HepG2 (cell line): ENCODE results near the gene GCN1. TPM values are rescaled to one million over a fixed set of nuclear protein-coding genes. Genes with fewer than 3 reads are reported as not detected.

ENCODE experiments used
- GABPA ChIP-seq, 2 experiments: IDR thresholded peaks; 2 replicates each; pipeline ENCODE4 v1.6.1; 2011 to 2016; ENCODE audit warnings: low read depth in 2 of 2, low read length in 1 of 2, missing biosample characterization in 1 of 2, missing genetic modification characterization in 1 of 2
- GPN1 ChIP-seq: sonication (generic); formaldehyde crosslinking; IDR thresholded peaks from 2 replicates; pipeline ENCODE4 v1.5.1; 2020; ENCODE audit warnings: missing genetic modification reagents, borderline replicate concordance
- ISX ChIP-seq: sonication (generic); formaldehyde crosslinking; conservative IDR thresholded peaks from 2 replicates; pipeline ENCODE4 v1.5.0; 2020; ENCODE audit warnings: missing genetic modification reagents
- KLF6 ChIP-seq: IDR thresholded peaks from 2 replicates; pipeline ENCODE4 v1.8.0; 2016; ENCODE audit warnings: missing biosample characterization, missing genetic modification reagents
- MED8 ChIP-seq: sonication (generic); formaldehyde crosslinking; IDR thresholded peaks from 2 replicates; pipeline ENCODE4 v1.8.1; 2023; ENCODE audit warnings: mild to moderate bottlenecking, missing genetic modification reagents; ENCODE audit not compliant: insufficient replicate concordance
- MEIS2 ChIP-seq: sonication (generic); formaldehyde crosslinking; IDR thresholded peaks from 2 replicates; pipeline ENCODE4 v1.9.0; 2021; ENCODE audit warnings: mild to moderate bottlenecking, missing genetic modification reagents
- NFKB2 ChIP-seq: sonication (generic); formaldehyde crosslinking; IDR thresholded peaks from 2 replicates; pipeline ENCODE4 v1.4.0; 2020; ENCODE audit warnings: missing genetic modification reagents, borderline replicate concordance
- RBM39 ChIP-seq: fragments of 200-400 bp; formaldehyde crosslinking; IDR thresholded peaks from one replicate; pipeline ENCODE4 v1.6.1; 2018; ENCODE audit warnings: antibody characterized with exemption, mild to moderate bottlenecking, low read depth, low read length; ENCODE audit not compliant: poor library complexity, severe bottlenecking
- RFXANK ChIP-seq: IDR thresholded peaks from 2 replicates; pipeline ENCODE4 v1.6.1; 2016
- SNAPC2 ChIP-seq: sonication (generic); formaldehyde crosslinking; IDR thresholded peaks from 2 replicates; pipeline ENCODE4 v1.8.1; 2022; ENCODE audit warnings: mild to moderate bottlenecking, missing genetic modification reagents
- SP5 ChIP-seq: IDR thresholded peaks from 2 replicates; pipeline ENCODE4 v1.6.1; 2016; ENCODE audit warnings: low read depth, borderline replicate concordance
- TAF1 ChIP-seq: sonication (generic); formaldehyde crosslinking; IDR thresholded peaks from 2 replicates; pipeline ENCODE4 v1.4.0; 2020; ENCODE audit warnings: missing genetic modification reagents
- ZFP37 ChIP-seq: sonication (generic); formaldehyde crosslinking; IDR thresholded peaks from 2 replicates; pipeline ENCODE4 v1.4.0; 2020; ENCODE audit warnings: missing genetic modification reagents, borderline replicate concordance
- ZNF101 ChIP-seq: sonication (generic); formaldehyde crosslinking; IDR thresholded peaks from 2 replicates; pipeline ENCODE4 v1.4.0; 2020; ENCODE audit warnings: mild to moderate bottlenecking, low read depth, missing genetic modification reagents, borderline replicate concordance
- ZNF143 ChIP-seq: sonication (generic); formaldehyde crosslinking; IDR thresholded peaks from 2 replicates; pipeline ENCODE4 v1.4.0; 2020; ENCODE audit warnings: missing genetic modification reagents
- ZNF205 ChIP-seq: IDR thresholded peaks from 2 replicates; pipeline ENCODE4 v1.6.1; 2018; ENCODE audit warnings: missing biosample characterization, missing genetic modification reagents
- ZNF256 ChIP-seq: sonication (generic); formaldehyde crosslinking; conservative IDR thresholded peaks from 2 replicates; pipeline ENCODE4 v1.4.0; 2020; ENCODE audit warnings: missing genetic modification reagents
- ZNF292 ChIP-seq: sonication (generic); formaldehyde crosslinking; IDR thresholded peaks from 2 replicates; pipeline ENCODE4 v1.8.1; 2022; ENCODE audit warnings: mild to moderate bottlenecking, low read depth, missing genetic modification reagents, borderline replicate concordance
- ZNF577 ChIP-seq: sonication (generic); formaldehyde crosslinking; IDR thresholded peaks from 2 replicates; pipeline ENCODE4 v1.4.0; 2020; ENCODE audit warnings: mild to moderate bottlenecking, low read depth, missing genetic modification reagents, borderline replicate concordance
- ZNF678 ChIP-seq: sonication (generic); formaldehyde crosslinking; IDR thresholded peaks from 2 replicates; pipeline ENCODE4 v1.4.0; 2020; ENCODE audit warnings: mild to moderate bottlenecking, missing genetic modification reagents
- polyA plus RNA-seq, 8 experiments: library from polyadenylated mRNA; depleted of rRNA in 3 of 8; stranded (reverse) in 7 of 8; unstranded in 1 of 8; fragments of >200 nt; fragmentation: Illumina TruSeq in 4 of 8; extraction: Trizol in 4 of 8; gene quantifications; 2 replicates each; pipeline versions ENCODE4 v1.2.1 to v1.2.3, GENCODE V29; 2011 to 2016; ENCODE audit warnings: low read depth in 4 of 8, missing spikeins in 1 of 8, mixed read lengths in 1 of 8; ENCODE audit not compliant: insufficient read depth in 1 of 8
- total RNA-seq, 5 experiments: library from RNA; depleted of rRNA; stranded (reverse); fragments of >200 nt; fragmentation: Illumina TruSeq; extraction: Trizol; gene quantifications; 2 replicates each; pipeline ENCODE4 v1.2.3, GENCODE V29; 2016; ENCODE audit warnings: low read depth in 1 of 5
- TF ChIP-seq, protein P1 (sequence below): sonication (generic); formaldehyde crosslinking; IDR thresholded peaks from 2 replicates; pipeline ENCODE4 v1.8.0; 2022; ENCODE audit warnings: missing genetic modification reagents, mild to moderate bottlenecking, borderline replicate concordance
- TF ChIP-seq, protein P2 (sequence below): sonication (generic); formaldehyde crosslinking; IDR thresholded peaks from 2 replicates; pipeline ENCODE4 v1.9.0; 2021; ENCODE audit warnings: missing genetic modification reagents, borderline replicate concordance
- TF ChIP-seq, protein P3 (sequence below): sonication (generic); formaldehyde crosslinking; IDR thresholded peaks from 2 replicates; pipeline ENCODE4 v1.4.0; 2020; ENCODE audit warnings: missing genetic modification reagents
- TF ChIP-seq, protein P4 (sequence below): sonication (generic); formaldehyde crosslinking; IDR thresholded peaks from 2 replicates; pipeline ENCODE4 v1.4.0; 2020; ENCODE audit warnings: missing genetic modification reagents, low read depth, mild to moderate bottlenecking, borderline replicate concordance

Gene GCN1
- total and polyA plus RNA-seq, 2 of the 13 experiments (the other 11 are each of a cell fraction or from before 2014, with no cell fraction given) = 58.2 to 83.0 TPM

DNA sequence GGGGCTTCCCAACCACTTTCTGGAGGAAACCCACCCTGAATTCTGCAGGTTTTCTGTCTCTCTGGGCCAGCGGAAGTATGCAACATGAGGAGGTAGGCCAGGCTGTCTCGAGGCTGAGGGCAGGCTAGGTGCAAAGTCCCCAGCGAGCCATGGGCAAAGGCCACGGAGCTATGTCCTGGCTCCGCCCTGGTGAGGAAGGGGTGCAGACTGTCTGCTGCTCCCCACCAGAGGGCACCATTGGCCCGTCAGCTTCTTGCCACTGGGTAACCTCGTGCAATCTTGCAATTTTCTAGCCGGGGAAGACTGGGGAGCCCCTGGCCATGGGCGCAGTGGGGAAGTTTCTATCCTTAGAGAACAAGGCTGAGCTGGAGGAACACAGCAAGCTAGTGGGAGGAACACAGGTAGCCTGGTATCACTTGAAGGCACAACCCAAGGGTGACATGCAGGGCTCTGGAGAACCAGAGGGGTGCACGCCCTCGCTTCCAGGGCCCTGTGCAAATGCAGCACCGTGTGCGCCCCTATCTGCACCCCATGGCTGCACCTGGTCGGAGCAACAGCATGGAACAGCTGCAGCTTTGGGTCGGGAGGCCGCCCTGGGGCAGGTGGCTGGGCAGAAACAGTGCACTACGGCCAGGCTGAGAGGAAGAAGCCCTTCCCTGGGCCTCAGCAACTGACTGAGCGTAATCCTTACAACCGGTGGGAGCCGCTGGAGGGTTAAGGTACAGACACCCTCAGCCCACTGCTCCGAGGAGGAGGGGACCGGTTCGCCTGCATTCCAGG lies 34.0 kb upstream of the GCN1 start (continued):
- TF ChIP-seq GPN1 (CRISPR knock-in tag) (no peak), RBM39 (no peak), ZNF678 (CRISPR knock-in tag) (no peak), RFXANK (CRISPR knock-in tag) (no peak), TAF1 (CRISPR knock-in tag) (peak; percentile 9; the same call in 1 of the 2 replicates), SNAPC2 (CRISPR knock-in tag) (peak; percentile 87), MED8 (CRISPR knock-in tag) (peak; percentile 28), ZNF292 (CRISPR knock-in tag) (no peak), ZFP37 (CRISPR knock-in tag) (0 out of 2 replicates have a peak, but pooled peaks have one; percentile 13), MEIS2 (peak; percentile 59), KLF6 (peak; percentile 58; the same call in 1 of the 2 replicates), SP5 (CRISPR knock-in tag) (peak; percentile 84), ISX (no peak), ZNF577 (CRISPR knock-in tag) (no peak), ZNF143 (CRISPR knock-in tag) (no peak; the same call in 1 of the 2 replicates), GABPA (IDR thresholded peaks at IDR 0.05; ENCODE audit: low read depth, low read length) (no peak), GABPA (CRISPR knock-in tag; IDR thresholded peaks at IDR 0.05; ENCODE audit: low read depth) (peak; percentile 75), NFKB2 (CRISPR knock-in tag) (0 out of 2 replicates have a peak, but pooled peaks have one; percentile 35), ZNF256 (CRISPR knock-in tag) (no peak), ZNF205 (peak; percentile 81; the same call in 1 of the 2 replicates), ZNF101 (CRISPR knock-in tag) (no peak)
- TF ChIP-seq, protein P1, sequence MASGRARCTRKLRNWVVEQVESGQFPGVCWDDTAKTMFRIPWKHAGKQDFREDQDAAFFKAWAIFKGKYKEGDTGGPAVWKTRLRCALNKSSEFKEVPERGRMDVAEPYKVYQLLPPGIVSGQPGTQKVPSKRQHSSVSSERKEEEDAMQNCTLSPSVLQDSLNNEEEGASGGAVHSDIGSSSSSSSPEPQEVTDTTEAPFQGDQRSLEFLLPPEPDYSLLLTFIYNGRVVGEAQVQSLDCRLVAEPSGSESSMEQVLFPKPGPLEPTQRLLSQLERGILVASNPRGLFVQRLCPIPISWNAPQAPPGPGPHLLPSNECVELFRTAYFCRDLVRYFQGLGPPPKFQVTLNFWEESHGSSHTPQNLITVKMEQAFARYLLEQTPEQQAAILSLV (CRISPR knock-in tag) = peak; percentile 11
- TF ChIP-seq, protein P2, sequence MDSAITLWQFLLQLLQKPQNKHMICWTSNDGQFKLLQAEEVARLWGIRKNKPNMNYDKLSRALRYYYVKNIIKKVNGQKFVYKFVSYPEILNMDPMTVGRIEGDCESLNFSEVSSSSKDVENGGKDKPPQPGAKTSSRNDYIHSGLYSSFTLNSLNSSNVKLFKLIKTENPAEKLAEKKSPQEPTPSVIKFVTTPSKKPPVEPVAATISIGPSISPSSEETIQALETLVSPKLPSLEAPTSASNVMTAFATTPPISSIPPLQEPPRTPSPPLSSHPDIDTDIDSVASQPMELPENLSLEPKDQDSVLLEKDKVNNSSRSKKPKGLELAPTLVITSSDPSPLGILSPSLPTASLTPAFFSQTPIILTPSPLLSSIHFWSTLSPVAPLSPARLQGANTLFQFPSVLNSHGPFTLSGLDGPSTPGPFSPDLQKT = no peak
- TF ChIP-seq, protein P3, sequence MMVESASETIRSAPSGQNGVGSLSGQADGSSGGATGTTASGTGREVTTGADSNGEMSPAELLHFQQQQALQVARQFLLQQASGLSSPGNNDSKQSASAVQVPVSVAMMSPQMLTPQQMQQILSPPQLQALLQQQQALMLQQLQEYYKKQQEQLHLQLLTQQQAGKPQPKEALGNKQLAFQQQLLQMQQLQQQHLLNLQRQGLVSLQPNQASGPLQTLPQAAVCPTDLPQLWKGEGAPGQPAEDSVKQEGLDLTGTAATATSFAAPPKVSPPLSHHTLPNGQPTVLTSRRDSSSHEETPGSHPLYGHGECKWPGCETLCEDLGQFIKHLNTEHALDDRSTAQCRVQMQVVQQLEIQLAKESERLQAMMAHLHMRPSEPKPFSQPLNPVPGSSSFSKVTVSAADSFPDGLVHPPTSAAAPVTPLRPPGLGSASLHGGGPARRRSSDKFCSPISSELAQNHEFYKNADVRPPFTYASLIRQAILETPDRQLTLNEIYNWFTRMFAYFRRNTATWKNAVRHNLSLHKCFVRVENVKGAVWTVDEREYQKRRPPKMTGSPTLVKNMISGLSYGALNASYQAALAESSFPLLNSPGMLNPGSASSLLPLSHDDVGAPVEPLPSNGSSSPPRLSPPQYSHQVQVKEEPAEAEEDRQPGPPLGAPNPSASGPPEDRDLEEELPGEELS (CRISPR knock-in tag) = no peak
- TF ChIP-seq, protein P4, sequence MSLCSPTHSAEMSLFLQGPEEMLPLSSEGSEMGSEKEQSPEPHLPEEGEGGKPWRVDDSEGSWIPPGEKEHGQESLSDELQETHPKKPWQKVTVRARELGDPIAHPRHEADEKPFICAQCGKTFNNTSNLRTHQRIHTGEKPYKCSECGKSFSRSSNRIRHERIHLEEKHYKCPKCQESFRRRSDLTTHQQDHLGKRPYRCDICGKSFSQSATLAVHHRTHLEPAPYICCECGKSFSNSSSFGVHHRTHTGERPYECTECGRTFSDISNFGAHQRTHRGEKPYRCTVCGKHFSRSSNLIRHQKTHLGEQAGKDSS (CRISPR knock-in tag) = peak; percentile 23; the same call in 1 of the 2 replicates
